GM12878 (cell line): ENCODE measurements around the gene VTI1A. TPM values are rescaled to one million over a fixed set of nuclear protein-coding genes. Genes with fewer than 3 reads are reported as not detected.

Experiments used
- ATAC-seq: fragments of 200-7000 bp; cut with Tn5 transposase; 3 replicates; pipeline ENCODE4 v1.9.1; 2020; ENCODE audit warnings: mild to moderate bottlenecking, moderate library complexity
- BruUV-seq: library from RNA; stranded (reverse); fragments of 400-500 nt; replicated peaks from 2 replicates; lab custom pipeline; 2021; lab: Mats Ljungman, UMichigan
- CTCF ChIA-PET: fragments of 300-600 bp; sonication (Branson Sonifier 250); formaldehyde crosslinking; extraction: SDS; loops from one replicate; lab custom pipeline; 2021; ENCODE audit warnings: inconsistent platforms; lab: Yijun Ruan, JAX
- POLR2A ChIA-PET: fragments of 350-600 bp; formaldehyde crosslinking; extraction: SDS; loops from one replicate; lab custom pipeline; 2021; ENCODE audit warnings: inconsistent platforms; lab: Charles Lee
- RAD21 ChIA-PET: fragments of 300-600 bp; sonication (Branson Sonifier 250); formaldehyde crosslinking; loops from one replicate; lab custom pipeline; 2023; ENCODE audit warnings: antibody characterized with exemption; ENCODE audit not compliant: unreplicated experiment; lab: Charles Lee
- SMC1A ChIA-PET: fragments of 300-600 bp; sonication (Branson Sonifier 250); formaldehyde crosslinking; loops from one replicate; lab custom pipeline; 2023; ENCODE audit not compliant: unreplicated experiment, uncharacterized antibody; lab: Charles Lee
- DNase-seq: peaks from one replicate; pipeline ENCODE4 v3.0.0-alpha.2; 2011; ENCODE audit warnings: low read depth, low spot score
- FAIRE-seq: peaks from 3 replicates; lab custom pipeline; 2011; peaks lifted over from hg19 to GRCh38; lab: Jason Lieb, UNC
- H2AFZ ChIP-seq: 2 replicates; pipeline ENCODE4 v1.6.0; 2011; ENCODE audit warnings: low read depth, low read length, control low read depth; ENCODE audit not compliant: control insufficient read depth
- H3K27ac ChIP-seq: 2 replicates; pipeline ENCODE4 v1.5.1; 2011; ENCODE audit warnings: control low read depth; ENCODE audit not compliant: control insufficient read depth, insufficient read depth
- H3K27me3 ChIP-seq, 2 experiments: replicated peaks in 1 of 2; 2 replicates each; pipeline versions ENCODE4 v1.6.0 to v1.6.1; 2011; ENCODE audit warnings: low read length in 1 of 2; ENCODE audit not compliant: control insufficient read depth in 2 of 2, insufficient read depth in 2 of 2
- H3K36me3 ChIP-seq, 2 experiments: 2 replicates each; pipeline ENCODE4 v1.5.1; 2011; ENCODE audit warnings: low read length in 1 of 2; ENCODE audit not compliant: control insufficient read depth in 2 of 2, insufficient read depth in 2 of 2
- H3K4me1 ChIP-seq: 2 replicates; pipeline ENCODE4 v1.6.1; 2011; ENCODE audit warnings: mild to moderate bottlenecking, low read length, moderate library complexity, mixed read lengths; ENCODE audit not compliant: control insufficient read depth, insufficient read depth
- H3K4me2 ChIP-seq: 2 replicates; pipeline ENCODE4 v1.6.0; 2011; ENCODE audit warnings: control low read depth; ENCODE audit not compliant: control insufficient read depth, insufficient read depth
- H3K4me3 ChIP-seq: fragments of 200-600 bp; sonication (generic); 2 replicates; pipeline ENCODE4 v1.5.1; 2016
- H3K79me2 ChIP-seq: 2 replicates; pipeline ENCODE4 v1.6.0; 2011; ENCODE audit warnings: low read length; ENCODE audit not compliant: control insufficient read depth, insufficient read depth
- H3K9ac ChIP-seq: 2 replicates; pipeline ENCODE4 v1.8.0; 2011; ENCODE audit warnings: low read length, control low read depth, mixed read lengths; ENCODE audit not compliant: control insufficient read depth, insufficient read depth
- H3K9me3 ChIP-seq: replicated peaks from 3 replicates; pipeline ENCODE4 v1.5.1; 2011; ENCODE audit warnings: mild to moderate bottlenecking, low read length; ENCODE audit not compliant: control insufficient read depth, insufficient read depth
- H4K20me1 ChIP-seq: 2 replicates; pipeline ENCODE4 v1.6.0; 2011; ENCODE audit not compliant: control insufficient read depth, insufficient read depth
- CREB1 ChIP-seq: IDR thresholded peaks from 2 replicates; pipeline ENCODE4 v1.6.1; 2012; ENCODE audit warnings: low read depth, mild to moderate bottlenecking, inconsistent platforms
- EGR1 ChIP-seq, 2 experiments: IDR thresholded peaks; 1 replicate in 1 of 2; 2 replicates in 1 of 2; pipeline ENCODE4 v1.6.1; 2011 to 2012; ENCODE audit warnings: low read depth in 2 of 2, low read length in 2 of 2, borderline replicate concordance in 1 of 2, mild to moderate bottlenecking in 1 of 2, moderate library complexity in 1 of 2
- IRF4 ChIP-seq: IDR thresholded peaks from 2 replicates; pipeline ENCODE4 v1.6.1; 2011; ENCODE audit warnings: low read depth, low read length
- MEF2A ChIP-seq: IDR thresholded peaks from 2 replicates; pipeline ENCODE4 v1.6.1; 2011; ENCODE audit warnings: low read depth, mild to moderate bottlenecking, low read length, moderate library complexity; ENCODE audit not compliant: insufficient read depth
- NBN ChIP-seq: fragments of 450-650 bp; IDR thresholded peaks from 2 replicates; pipeline ENCODE4 v1.6.1; 2016
- NFIC ChIP-seq: IDR thresholded peaks from 2 replicates; pipeline ENCODE4 v1.6.1; 2012; ENCODE audit warnings: low read depth, mild to moderate bottlenecking, inconsistent platforms, low read length, moderate library complexity
- RAD51 ChIP-seq: fragments of 450-650 bp; IDR thresholded peaks from 2 replicates; pipeline ENCODE4 v1.6.1; 2016; ENCODE audit warnings: moderate library complexity, mild to moderate bottlenecking, inconsistent platforms
- TARDBP ChIP-seq: IDR thresholded peaks from 2 replicates; pipeline ENCODE4 v1.6.1; 2016; ENCODE audit warnings: borderline replicate concordance
- ZZZ3 ChIP-seq: IDR thresholded peaks from 2 replicates; pipeline ENCODE4 v1.6.1; 2011; ENCODE audit warnings: low read depth; ENCODE audit not compliant: control insufficient read depth, insufficient read length
- WGBS: methylation state at CpG from one replicate; pipeline ENCODE4 v1.1.6; 2016; ENCODE audit warnings: low lambda C conversion rate; ENCODE audit not compliant: insufficient replicate concordance, insufficient coverage; ENCODE audit errors: missing lambda C conversion rate; 5-methylcytosine and 5-hydroxymethylcytosine counted together
- in situ Hi-C: fragments of 300-500 bp; cut with MboI; formaldehyde crosslinking; loops from 9 replicates; pipeline ENCODE4 v1.14.3; 2018; ENCODE audit warnings: mixed read lengths
- intact Hi-C: fragments of 100-400 bp; cut with micrococcal nuclease; formaldehyde crosslinking; loops from one replicate; pipeline ENCODE4 v1.14.2; 2022; ENCODE audit not compliant: unreplicated experiment
- polyA plus RNA-seq, 11 experiments: library from polyadenylated mRNA; depleted of rRNA in 4 of 11; unstranded in 6 of 11; stranded (reverse) in 5 of 11; fragments of >200 nt; fragmentation: Nextera tagmentation in 4 of 11; fragmentation: Illumina TruSeq in 1 of 11; extraction: Ambion mirVana in 4 of 11; extraction: Trizol in 1 of 11; gene quantifications; 1 replicate in 1 of 11; 2 replicates in 10 of 11; pipeline versions ENCODE4 v1.2.1 to v1.2.3, GENCODE V29; 2011 to 2016; ENCODE audit warnings: inconsistent platforms in 2 of 11, missing spikeins in 2 of 11, low read depth in 1 of 11
- total RNA-seq, 4 experiments: library from RNA; depleted of rRNA in 3 of 4; stranded (reverse); fragments of >200 nt in 3 of 4; fragmentation: Illumina TruSeq in 1 of 4; extraction: Trizol in 1 of 4; gene quantifications; 2 replicates each; pipeline versions ENCODE4 v1.2.1 to v1.2.3, GENCODE V29; 2013 to 2021
- TF ChIP-seq, protein P1 (sequence below): fragments of 450-650 bp; conservative IDR thresholded peaks from 2 replicates; pipeline ENCODE4 v1.6.1; 2017; ENCODE audit warnings: mild to moderate bottlenecking, moderate library complexity
- TF ChIP-seq, protein P2 (sequence below), 3 experiments: IDR thresholded peaks in 2 of 3; conservative IDR thresholded peaks in 1 of 3; 2 replicates each; pipeline ENCODE4 v1.5.1; 2011; ENCODE audit warnings: low read depth in 3 of 3, low read length in 3 of 3, mild to moderate bottlenecking in 3 of 3, control low read depth in 2 of 3, moderate library complexity in 2 of 3, inconsistent platforms in 1 of 3, mixed read lengths in 1 of 3; ENCODE audit not compliant: control insufficient read depth in 2 of 3, insufficient read depth in 1 of 3; ENCODE audit errors: extremely low read depth in 1 of 3
- TF ChIP-seq, protein P3 (sequence below): fragments of 450-650 bp; IDR thresholded peaks from 2 replicates; pipeline ENCODE4 v1.6.1; 2016; ENCODE audit warnings: mild to moderate bottlenecking, moderate library complexity, borderline replicate concordance

The VTI1A gene
- total and polyA plus RNA-seq, 10 of the 15 experiments (the other 5 are each of a cell fraction or from before 2014, with no cell fraction given), result 12.4 to 43.2 (median 27.5) TPM

DNA sequence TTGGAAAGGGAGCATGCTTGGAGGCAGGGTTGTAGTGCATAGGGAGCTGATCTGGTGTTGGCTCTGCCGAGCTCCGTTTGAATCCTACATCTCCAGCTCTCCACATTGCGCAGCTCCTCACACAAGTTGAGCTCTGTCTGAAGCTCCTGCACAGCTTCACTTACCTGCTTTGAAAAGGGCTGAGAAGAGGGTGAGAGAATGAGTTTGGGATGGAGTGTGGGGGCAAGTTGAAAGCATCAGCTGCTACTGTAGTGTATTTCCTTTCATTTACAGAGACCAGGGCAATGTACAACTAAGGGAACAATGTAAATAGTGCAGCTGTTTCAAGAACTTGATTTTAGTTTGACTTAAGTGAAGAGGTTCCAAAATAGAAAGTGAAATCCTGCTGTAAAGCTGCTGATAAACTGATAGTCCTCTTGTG lies 88.5 kb downstream of the VTI1A start (continued):
- TF ChIP-seq, protein P1, sequence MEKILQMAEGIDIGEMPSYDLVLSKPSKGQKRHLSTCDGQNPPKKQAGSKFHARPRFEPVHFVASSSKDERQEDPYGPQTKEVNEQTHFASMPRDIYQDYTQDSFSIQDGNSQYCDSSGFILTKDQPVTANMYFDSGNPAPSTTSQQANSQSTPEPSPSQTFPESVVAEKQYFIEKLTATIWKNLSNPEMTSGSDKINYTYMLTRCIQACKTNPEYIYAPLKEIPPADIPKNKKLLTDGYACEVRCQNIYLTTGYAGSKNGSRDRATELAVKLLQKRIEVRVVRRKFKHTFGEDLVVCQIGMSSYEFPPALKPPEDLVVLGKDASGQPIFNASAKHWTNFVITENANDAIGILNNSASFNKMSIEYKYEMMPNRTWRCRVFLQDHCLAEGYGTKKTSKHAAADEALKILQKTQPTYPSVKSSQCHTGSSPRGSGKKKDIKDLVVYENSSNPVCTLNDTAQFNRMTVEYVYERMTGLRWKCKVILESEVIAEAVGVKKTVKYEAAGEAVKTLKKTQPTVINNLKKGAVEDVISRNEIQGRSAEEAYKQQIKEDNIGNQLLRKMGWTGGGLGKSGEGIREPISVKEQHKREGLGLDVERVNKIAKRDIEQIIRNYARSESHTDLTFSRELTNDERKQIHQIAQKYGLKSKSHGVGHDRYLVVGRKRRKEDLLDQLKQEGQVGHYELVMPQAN, result no peak
- TF ChIP-seq, protein P2, sequence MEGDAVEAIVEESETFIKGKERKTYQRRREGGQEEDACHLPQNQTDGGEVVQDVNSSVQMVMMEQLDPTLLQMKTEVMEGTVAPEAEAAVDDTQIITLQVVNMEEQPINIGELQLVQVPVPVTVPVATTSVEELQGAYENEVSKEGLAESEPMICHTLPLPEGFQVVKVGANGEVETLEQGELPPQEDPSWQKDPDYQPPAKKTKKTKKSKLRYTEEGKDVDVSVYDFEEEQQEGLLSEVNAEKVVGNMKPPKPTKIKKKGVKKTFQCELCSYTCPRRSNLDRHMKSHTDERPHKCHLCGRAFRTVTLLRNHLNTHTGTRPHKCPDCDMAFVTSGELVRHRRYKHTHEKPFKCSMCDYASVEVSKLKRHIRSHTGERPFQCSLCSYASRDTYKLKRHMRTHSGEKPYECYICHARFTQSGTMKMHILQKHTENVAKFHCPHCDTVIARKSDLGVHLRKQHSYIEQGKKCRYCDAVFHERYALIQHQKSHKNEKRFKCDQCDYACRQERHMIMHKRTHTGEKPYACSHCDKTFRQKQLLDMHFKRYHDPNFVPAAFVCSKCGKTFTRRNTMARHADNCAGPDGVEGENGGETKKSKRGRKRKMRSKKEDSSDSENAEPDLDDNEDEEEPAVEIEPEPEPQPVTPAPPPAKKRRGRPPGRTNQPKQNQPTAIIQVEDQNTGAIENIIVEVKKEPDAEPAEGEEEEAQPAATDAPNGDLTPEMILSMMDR (IDR thresholded peaks at IDR 0.05 in 2 of 3, conservative IDR thresholded peaks at IDR 0.05 in 1 of 3; ENCODE audit: control insufficient read depth in 2 of 3, extremely low read depth in 1 of 3, insufficient read depth in 1 of 3, low read depth in 3 of 3, low read length in 3 of 3), result no peak
- TF ChIP-seq, all 136 proteins: peak for 0

DNA sequence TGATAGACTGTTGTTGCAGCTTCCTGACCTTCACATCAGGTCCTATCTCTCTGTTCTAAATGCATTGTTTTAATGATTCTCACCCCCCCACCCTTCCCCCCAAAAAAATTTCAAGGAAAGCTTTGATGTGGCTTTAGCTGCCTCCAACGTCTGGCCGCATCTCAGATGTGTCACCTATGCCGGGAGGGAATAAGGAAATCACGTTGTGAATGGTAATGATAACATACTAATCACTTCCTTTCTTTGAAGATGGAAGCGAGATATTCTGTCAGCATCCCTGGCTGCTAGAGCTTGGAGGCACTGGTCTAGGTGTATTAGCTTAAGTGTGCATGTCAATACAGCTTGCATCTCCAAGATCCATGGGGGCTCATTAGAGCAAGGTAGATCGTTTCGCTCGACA lies 89.6 kb downstream of the VTI1A start:
- in situ Hi-C loops, result no loop called here
- ChIA-PET POLR2A (interaction anchor here (1.0 kb wide), 1 partner anchor 17 kb away, joined by 3 read pairs; no protein-coding TSS in a partner anchor), SMC1A (interaction anchor here (1.2 kb wide), 1 partner anchor 10 kb away, joined by 4 read pairs; no protein-coding TSS in a partner anchor), CTCF (interaction anchor here (0.5 kb wide), 1 partner anchor 1071 kb away, joined by 3 read pairs; no protein-coding TSS in a partner anchor), RAD21 (no interaction called here)
- TF ChIP-seq EGR1 (IDR thresholded peaks at IDR 0.05; ENCODE audit: borderline replicate concordance in 1 of 2, low read depth in 2 of 2, low read length in 2 of 2) (no peak), CREB1 (no peak), NFIC (no peak), IRF4 (no peak), RAD51 (no peak), ZZZ3 (no peak), MEF2A (no peak), NBN (no peak), TARDBP (no peak)
- TF ChIP-seq, protein P3, sequence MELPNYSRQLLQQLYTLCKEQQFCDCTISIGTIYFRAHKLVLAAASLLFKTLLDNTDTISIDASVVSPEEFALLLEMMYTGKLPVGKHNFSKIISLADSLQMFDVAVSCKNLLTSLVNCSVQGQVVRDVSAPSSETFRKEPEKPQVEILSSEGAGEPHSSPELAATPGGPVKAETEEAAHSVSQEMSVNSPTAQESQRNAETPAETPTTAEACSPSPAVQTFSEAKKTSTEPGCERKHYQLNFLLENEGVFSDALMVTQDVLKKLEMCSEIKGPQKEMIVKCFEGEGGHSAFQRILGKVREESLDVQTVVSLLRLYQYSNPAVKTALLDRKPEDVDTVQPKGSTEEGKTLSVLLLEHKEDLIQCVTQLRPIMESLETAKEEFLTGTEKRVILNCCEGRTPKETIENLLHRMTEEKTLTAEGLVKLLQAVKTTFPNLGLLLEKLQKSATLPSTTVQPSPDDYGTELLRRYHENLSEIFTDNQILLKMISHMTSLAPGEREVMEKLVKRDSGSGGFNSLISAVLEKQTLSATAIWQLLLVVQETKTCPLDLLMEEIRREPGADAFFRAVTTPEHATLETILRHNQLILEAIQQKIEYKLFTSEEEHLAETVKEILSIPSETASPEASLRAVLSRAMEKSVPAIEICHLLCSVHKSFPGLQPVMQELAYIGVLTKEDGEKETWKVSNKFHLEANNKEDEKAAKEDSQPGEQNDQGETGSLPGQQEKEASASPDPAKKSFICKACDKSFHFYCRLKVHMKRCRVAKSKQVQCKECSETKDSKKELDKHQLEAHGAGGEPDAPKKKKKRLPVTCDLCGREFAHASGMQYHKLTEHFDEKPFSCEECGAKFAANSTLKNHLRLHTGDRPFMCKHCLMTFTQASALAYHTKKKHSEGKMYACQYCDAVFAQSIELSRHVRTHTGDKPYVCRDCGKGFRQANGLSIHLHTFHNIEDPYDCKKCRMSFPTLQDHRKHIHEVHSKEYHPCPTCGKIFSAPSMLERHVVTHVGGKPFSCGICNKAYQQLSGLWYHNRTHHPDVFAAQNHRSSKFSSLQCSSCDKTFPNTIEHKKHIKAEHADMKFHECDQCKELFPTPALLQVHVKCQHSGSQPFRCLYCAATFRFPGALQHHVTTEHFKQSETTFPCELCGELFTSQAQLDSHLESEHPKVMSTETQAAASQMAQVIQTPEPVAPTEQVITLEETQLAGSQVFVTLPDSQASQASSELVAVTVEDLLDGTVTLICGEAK, result no peak
- TF ChIP-seq, protein P1, result no peak
- Histone ChIP-seq H2AFZ (no peak overlapping the region), H3K9me3 (no peaks in the 10 kb centered on the region), H3K4me1 (peaks cover 14% of the 10 kb centered on the region), H3K9ac (no peak overlapping the region), H3K4me3 (no peak overlapping the region), H3K27me3 (no peaks in the 10 kb centered on the region), H3K36me3 (peaks cover 0 to 7% of the 10 kb centered on the region in 2 experiments; a peak in 2 of 4 replicates), H4K20me1 (no peaks in the 10 kb centered on the region), H3K27ac (no peak overlapping the region), H3K4me2 (no peak overlapping the region), H3K79me2 (no peaks in the 10 kb centered on the region)
- no TSS peak for BruUV-seq
- intact Hi-C loops, result no loop called here
- DNase-seq (no peak), FAIRE-seq (no peak), ATAC-seq (no peak)
- WGBS, result 95% methylated on average over 8 of the region's 8 CpGs
